Fibroblast of lung (primary cell): ENCODE measurements around the gene MXI1. TPM values are rescaled to one million over a fixed set of nuclear protein-coding genes. Genes with fewer than 3 reads are reported as not detected.

Experiments
- DNase-seq, 2 donors: peaks; one replicate each; pipeline versions ENCODE4 v3.0.0 to v3.0.0-alpha.2; 2010; ENCODE audit warnings: low read depth in 2 of 2
- H2AFZ ChIP-seq: 2 replicates; pipeline ENCODE4 v1.5.1; 2012; ENCODE audit warnings: low read length, control low read depth, inconsistent platforms
- H3K27ac ChIP-seq: 2 replicates; pipeline ENCODE4 v1.5.1; 2011; ENCODE audit warnings: low read length, control low read depth; ENCODE audit not compliant: insufficient read depth
- H3K27me3 ChIP-seq: 2 replicates; pipeline ENCODE4 v1.5.1; 2011; ENCODE audit warnings: mild to moderate bottlenecking, low read length; ENCODE audit not compliant: control insufficient read depth, insufficient read depth
- H3K36me3 ChIP-seq: 2 replicates; pipeline ENCODE4 v1.5.1; 2011; ENCODE audit warnings: low read length; ENCODE audit not compliant: control insufficient read depth, insufficient read depth
- H3K4me1 ChIP-seq: 2 replicates; pipeline ENCODE4 v1.5.1; 2011; ENCODE audit warnings: low read length; ENCODE audit not compliant: control insufficient read depth, insufficient read depth; ENCODE audit errors: extremely low read depth
- H3K4me2 ChIP-seq: 2 replicates; pipeline ENCODE4 v1.5.1; 2011; ENCODE audit warnings: low read length, control low read depth; ENCODE audit not compliant: insufficient read depth; ENCODE audit errors: extremely low read depth
- H3K4me3 ChIP-seq, 4 experiments: fragments of 200-600 bp in 1 of 4; sonication (generic) in 1 of 4; replicated peaks in 1 of 4; 2 replicates each; pipeline ENCODE4 v1.5.1; 2011 to 2016; ENCODE audit warnings: low read length in 4 of 4, low read depth in 3 of 4, mild to moderate bottlenecking in 3 of 4, control low read depth in 2 of 4, inconsistent platforms in 1 of 4, mixed read lengths in 1 of 4; ENCODE audit not compliant: insufficient read depth in 1 of 4; ENCODE audit errors: control extremely low read depth in 1 of 4
- H3K79me2 ChIP-seq: 2 replicates; pipeline ENCODE4 v1.5.1; 2012; ENCODE audit warnings: mild to moderate bottlenecking, low read length, inconsistent platforms; ENCODE audit not compliant: control insufficient read depth, insufficient read depth
- H3K9ac ChIP-seq: 2 replicates; pipeline ENCODE4 v1.5.1; 2011; ENCODE audit warnings: mild to moderate bottlenecking, low read length, control low read depth; ENCODE audit not compliant: insufficient read depth
- H3K9me3 ChIP-seq: 2 replicates; pipeline ENCODE4 v1.5.1; 2012; ENCODE audit warnings: low read depth, low read length; ENCODE audit not compliant: control insufficient read depth, insufficient read depth
- H4K20me1 ChIP-seq: 2 replicates; pipeline ENCODE4 v1.5.1; 2011; ENCODE audit warnings: low read length; ENCODE audit not compliant: control insufficient read depth, insufficient read depth; ENCODE audit errors: extremely low read depth
- EZH2 ChIP-seq: IDR thresholded peaks from 2 replicates; pipeline ENCODE4 v1.5.1; 2012; ENCODE audit warnings: low read length, control low read depth, mild to moderate bottlenecking; ENCODE audit errors: missing control alignments
- polyA plus RNA-seq, 2 donors: library from polyadenylated mRNA; depleted of rRNA in 1 of 2; stranded (reverse) in 1 of 2; unstranded in 1 of 2; fragments of >200 nt; gene quantifications; 2 replicates each; pipeline ENCODE4 v1.2.1, GENCODE V29; 2011 to 2012; ENCODE audit warnings: missing spikeins in 1 of 2
- total RNA-seq: library from RNA; depleted of rRNA; stranded (reverse); fragments of >200 nt; gene quantifications from 2 replicates; pipeline ENCODE4 v1.2.1, GENCODE V29; 2014
- TF ChIP-seq, protein P1 (sequence below), 2 donors: IDR thresholded peaks in 1 of 2; conservative IDR thresholded peaks in 1 of 2; 1 replicate in 1 of 2; 2 replicates in 1 of 2; pipeline ENCODE4 v1.5.1; 2011 to 2012; ENCODE audit warnings: low read length in 2 of 2, control low read depth in 1 of 2, inconsistent platforms in 1 of 2, low read depth in 1 of 2, mild to moderate bottlenecking in 1 of 2

Gene MXI1
- total and polyA plus RNA-seq, 2 donors (not counting 1 experiment from before 2014, with no cell fraction given), result 18.7 to 40.1 TPM

DNA sequence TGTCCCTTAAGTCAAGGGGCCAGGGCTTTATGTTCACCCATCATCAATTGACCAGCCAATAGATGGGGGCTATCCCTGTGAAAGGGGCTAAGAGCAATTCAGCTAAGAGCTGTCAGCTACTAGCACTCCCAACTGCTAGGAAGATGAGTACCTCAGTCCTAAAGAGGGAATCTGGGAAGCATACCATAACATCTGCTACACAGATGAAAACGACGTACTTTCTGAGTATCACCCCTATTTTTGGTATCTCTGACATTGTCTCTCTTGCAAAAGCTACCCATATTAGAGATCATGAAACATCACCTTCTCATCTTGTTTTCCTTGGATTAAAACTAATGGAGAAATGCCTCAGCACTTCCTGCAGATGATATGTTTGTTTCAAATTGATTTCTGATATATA lies 104.8 kb downstream of the MXI1 start:
- Histone ChIP-seq H3K27ac (no peak overlapping the region), H2AFZ (no peak overlapping the region), H3K9ac (no peak overlapping the region)

GRCh38 chr10:110313674-110314073 lies 106.3 kb downstream of the MXI1 start:
- TF ChIP-seq EZH2, result no peak
- TF ChIP-seq, protein P1, sequence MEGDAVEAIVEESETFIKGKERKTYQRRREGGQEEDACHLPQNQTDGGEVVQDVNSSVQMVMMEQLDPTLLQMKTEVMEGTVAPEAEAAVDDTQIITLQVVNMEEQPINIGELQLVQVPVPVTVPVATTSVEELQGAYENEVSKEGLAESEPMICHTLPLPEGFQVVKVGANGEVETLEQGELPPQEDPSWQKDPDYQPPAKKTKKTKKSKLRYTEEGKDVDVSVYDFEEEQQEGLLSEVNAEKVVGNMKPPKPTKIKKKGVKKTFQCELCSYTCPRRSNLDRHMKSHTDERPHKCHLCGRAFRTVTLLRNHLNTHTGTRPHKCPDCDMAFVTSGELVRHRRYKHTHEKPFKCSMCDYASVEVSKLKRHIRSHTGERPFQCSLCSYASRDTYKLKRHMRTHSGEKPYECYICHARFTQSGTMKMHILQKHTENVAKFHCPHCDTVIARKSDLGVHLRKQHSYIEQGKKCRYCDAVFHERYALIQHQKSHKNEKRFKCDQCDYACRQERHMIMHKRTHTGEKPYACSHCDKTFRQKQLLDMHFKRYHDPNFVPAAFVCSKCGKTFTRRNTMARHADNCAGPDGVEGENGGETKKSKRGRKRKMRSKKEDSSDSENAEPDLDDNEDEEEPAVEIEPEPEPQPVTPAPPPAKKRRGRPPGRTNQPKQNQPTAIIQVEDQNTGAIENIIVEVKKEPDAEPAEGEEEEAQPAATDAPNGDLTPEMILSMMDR (conservative IDR thresholded peaks at IDR 0.05 in 1 of 2, IDR thresholded peaks at IDR 0.05 in 1 of 2; ENCODE audit: low read depth in 1 of 2, low read length in 2 of 2), result no peak
- H4K20me1 ChIP-seq, result no peaks in the 10 kb centered on the region
- no peaks in the 10 kb centered on the region for H3K4me1 ChIP-seq
- no peak overlapping the region for H3K4me3 ChIP-seq
- H3K9me3 ChIP-seq, result no peaks in the 10 kb centered on the region
- no peaks in the 10 kb centered on the region for H3K79me2 ChIP-seq
- DNase-seq, result no peak
- no peak overlapping the region for H3K4me2 ChIP-seq
- no peaks in the 10 kb centered on the region for H3K36me3 ChIP-seq
- H3K27ac ChIP-seq, result no peak overlapping the region
- no peak overlapping the region for H3K9ac ChIP-seq
- H2AFZ ChIP-seq, result no peak overlapping the region
- no peaks in the 10 kb centered on the region for H3K27me3 ChIP-seq

More for the DNA sequence above, 104.8 kb downstream of the MXI1 start:
- no peak overlapping the region for H3K4me3 ChIP-seq
- H3K79me2 ChIP-seq, result no peaks in the 10 kb centered on the region
- H4K20me1 ChIP-seq, result no peaks in the 10 kb centered on the region
- H3K4me1 ChIP-seq, result no peaks in the 10 kb centered on the region
- no peaks in the 10 kb centered on the region for H3K27me3 ChIP-seq
- DNase-seq, result no peak
- no peaks in the 10 kb centered on the region for H3K9me3 ChIP-seq
- TF ChIP-seq EZH2, result no peak
- TF ChIP-seq, protein P1 (conservative IDR thresholded peaks at IDR 0.05 in 1 of 2, IDR thresholded peaks at IDR 0.05 in 1 of 2; ENCODE audit: low read depth in 1 of 2, low read length in 2 of 2), result no peak
- no peaks in the 10 kb centered on the region for H3K36me3 ChIP-seq
- H3K4me2 ChIP-seq, result no peak overlapping the region

DNA sequence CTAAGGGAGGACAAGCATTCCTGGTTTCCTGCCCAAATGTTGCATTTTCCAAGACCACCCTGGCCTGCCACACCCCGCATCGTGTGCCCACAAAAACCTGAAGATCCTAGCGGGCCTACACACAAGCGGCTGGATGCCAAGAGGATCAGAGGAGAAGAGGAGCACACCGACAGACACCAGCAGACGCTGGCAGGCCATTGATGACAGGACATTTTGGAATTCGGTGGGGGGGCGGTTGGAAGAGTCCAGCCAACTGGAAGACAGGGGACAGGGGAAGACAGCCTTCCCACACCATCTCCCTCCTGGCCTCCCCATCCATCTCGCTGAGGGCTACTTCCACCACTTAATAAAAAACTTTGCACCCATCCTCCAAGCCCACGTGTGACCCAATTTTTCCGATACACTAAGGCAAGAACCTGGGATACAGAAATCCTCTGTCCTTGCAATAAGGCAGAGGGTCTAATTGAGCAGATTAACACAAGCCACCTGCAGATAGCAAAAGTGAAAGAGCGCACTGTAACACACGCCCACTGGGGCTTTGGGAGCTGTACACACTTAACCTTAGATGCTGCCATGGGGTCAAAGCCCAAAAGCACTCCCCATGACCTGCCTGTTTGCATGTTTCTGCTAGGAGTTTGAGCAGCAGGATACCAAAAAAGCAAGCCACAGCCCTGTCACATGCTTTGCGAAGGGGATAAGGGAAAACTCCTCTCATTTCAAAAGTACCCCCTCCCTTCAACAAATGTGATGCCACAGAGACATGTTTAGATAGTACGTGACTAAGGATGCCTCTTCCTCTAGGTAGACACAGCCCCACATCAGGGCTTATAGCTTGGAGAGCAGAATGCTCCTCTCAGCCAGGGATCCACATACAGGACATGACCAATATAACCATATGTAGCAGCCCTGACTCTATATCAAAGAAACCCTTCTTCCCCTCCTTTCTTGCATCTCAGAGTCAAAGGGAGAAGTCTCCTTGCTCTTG lies 110.8 kb downstream of the MXI1 start:
- Histone ChIP-seq H3K4me2 (no peak overlapping the region), H3K4me1 (no peaks in the 10 kb centered on the region), H3K36me3 (no peaks in the 10 kb centered on the region), H3K4me3 (no peak overlapping the region), H3K9me3 (no peaks in the 10 kb centered on the region), H3K9ac (no peak overlapping the region), H4K20me1 (no peaks in the 10 kb centered on the region), H3K27me3 (no peaks in the 10 kb centered on the region), H2AFZ (no peak overlapping the region), H3K79me2 (no peaks in the 10 kb centered on the region), H3K27ac (no peak overlapping the region)
- TF ChIP-seq EZH2, result no peak
- TF ChIP-seq, protein P1 (conservative IDR thresholded peaks at IDR 0.05 in 1 of 2, IDR thresholded peaks at IDR 0.05 in 1 of 2; ENCODE audit: low read depth in 1 of 2, low read length in 2 of 2), result no peak
- no peak for DNase-seq
